HL-60 (cell line): ENCODE results near the gene KCNMA1.

Source experiments
- DNase-seq, 2 experiments: peaks; one replicate each; pipeline ENCODE4 v3.0.0-alpha.2; 2010 to 2020; ENCODE audit warnings: low read depth in 1 of 2, low spot score in 1 of 2
- H3K27ac ChIP-seq: fragments of 250-450 bp; sonication (Bioruptor Pico); replicated peaks from 2 replicates; pipeline ENCODE4 v1.5.1; 2020; ENCODE audit warnings: mild to moderate bottlenecking, moderate library complexity
- H3K27me3 ChIP-seq: fragments of 250-450 bp; sonication (Bioruptor Pico); 2 replicates; pipeline ENCODE4 v1.5.1; 2021; ENCODE audit warnings: mild to moderate bottlenecking, moderate library complexity; ENCODE audit not compliant: insufficient read depth, poor library complexity, severe bottlenecking
- H3K4me3 ChIP-seq: replicated peaks from 2 replicates; pipeline ENCODE4 v1.5.1; 2011; ENCODE audit warnings: mild to moderate bottlenecking, control low read depth, low read length; ENCODE audit not compliant: insufficient read depth
- GABPA ChIP-seq: IDR thresholded peaks from 2 replicates; pipeline ENCODE4 v1.6.1; 2012; ENCODE audit warnings: low read depth
- POLR2AphosphoS5 ChIP-seq: IDR thresholded peaks from 2 replicates; pipeline ENCODE4 v1.6.1; 2012; ENCODE audit warnings: low read depth
- SPI1 ChIP-seq: IDR thresholded peaks from 2 replicates; pipeline ENCODE4 v1.6.1; 2012; ENCODE audit warnings: low read depth, mild to moderate bottlenecking, borderline replicate concordance
- TF ChIP-seq, protein P1 (sequence below): IDR thresholded peaks from one replicate; pipeline ENCODE4 v1.5.1; 2011; ENCODE audit warnings: low read length, control low read depth, inconsistent platforms; ENCODE audit not compliant: insufficient read depth
- TF ChIP-seq, protein P2 (sequence below): IDR thresholded peaks from 2 replicates; pipeline ENCODE4 v1.6.1; 2012; ENCODE audit warnings: low read depth; ENCODE audit not compliant: insufficient replicate concordance

KCNMA1 gene

GRCh38 chr10:77505431-77506334, 131.9 kb downstream of the KCNMA1 start:
- no peak for TF ChIP-seq SPI1
- TF ChIP-seq POLR2AphosphoS5, result no peak
- TF ChIP-seq, protein P1, sequence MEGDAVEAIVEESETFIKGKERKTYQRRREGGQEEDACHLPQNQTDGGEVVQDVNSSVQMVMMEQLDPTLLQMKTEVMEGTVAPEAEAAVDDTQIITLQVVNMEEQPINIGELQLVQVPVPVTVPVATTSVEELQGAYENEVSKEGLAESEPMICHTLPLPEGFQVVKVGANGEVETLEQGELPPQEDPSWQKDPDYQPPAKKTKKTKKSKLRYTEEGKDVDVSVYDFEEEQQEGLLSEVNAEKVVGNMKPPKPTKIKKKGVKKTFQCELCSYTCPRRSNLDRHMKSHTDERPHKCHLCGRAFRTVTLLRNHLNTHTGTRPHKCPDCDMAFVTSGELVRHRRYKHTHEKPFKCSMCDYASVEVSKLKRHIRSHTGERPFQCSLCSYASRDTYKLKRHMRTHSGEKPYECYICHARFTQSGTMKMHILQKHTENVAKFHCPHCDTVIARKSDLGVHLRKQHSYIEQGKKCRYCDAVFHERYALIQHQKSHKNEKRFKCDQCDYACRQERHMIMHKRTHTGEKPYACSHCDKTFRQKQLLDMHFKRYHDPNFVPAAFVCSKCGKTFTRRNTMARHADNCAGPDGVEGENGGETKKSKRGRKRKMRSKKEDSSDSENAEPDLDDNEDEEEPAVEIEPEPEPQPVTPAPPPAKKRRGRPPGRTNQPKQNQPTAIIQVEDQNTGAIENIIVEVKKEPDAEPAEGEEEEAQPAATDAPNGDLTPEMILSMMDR, result no peak
- TF ChIP-seq GABPA, result no peak
- TF ChIP-seq, protein P2, sequence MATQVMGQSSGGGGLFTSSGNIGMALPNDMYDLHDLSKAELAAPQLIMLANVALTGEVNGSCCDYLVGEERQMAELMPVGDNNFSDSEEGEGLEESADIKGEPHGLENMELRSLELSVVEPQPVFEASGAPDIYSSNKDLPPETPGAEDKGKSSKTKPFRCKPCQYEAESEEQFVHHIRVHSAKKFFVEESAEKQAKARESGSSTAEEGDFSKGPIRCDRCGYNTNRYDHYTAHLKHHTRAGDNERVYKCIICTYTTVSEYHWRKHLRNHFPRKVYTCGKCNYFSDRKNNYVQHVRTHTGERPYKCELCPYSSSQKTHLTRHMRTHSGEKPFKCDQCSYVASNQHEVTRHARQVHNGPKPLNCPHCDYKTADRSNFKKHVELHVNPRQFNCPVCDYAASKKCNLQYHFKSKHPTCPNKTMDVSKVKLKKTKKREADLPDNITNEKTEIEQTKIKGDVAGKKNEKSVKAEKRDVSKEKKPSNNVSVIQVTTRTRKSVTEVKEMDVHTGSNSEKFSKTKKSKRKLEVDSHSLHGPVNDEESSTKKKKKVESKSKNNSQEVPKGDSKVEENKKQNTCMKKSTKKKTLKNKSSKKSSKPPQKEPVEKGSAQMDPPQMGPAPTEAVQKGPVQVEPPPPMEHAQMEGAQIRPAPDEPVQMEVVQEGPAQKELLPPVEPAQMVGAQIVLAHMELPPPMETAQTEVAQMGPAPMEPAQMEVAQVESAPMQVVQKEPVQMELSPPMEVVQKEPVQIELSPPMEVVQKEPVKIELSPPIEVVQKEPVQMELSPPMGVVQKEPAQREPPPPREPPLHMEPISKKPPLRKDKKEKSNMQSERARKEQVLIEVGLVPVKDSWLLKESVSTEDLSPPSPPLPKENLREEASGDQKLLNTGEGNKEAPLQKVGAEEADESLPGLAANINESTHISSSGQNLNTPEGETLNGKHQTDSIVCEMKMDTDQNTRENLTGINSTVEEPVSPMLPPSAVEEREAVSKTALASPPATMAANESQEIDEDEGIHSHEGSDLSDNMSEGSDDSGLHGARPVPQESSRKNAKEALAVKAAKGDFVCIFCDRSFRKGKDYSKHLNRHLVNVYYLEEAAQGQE, result no peak
- Histone ChIP-seq H3K4me3 (no peak overlapping the region), H3K27ac (no peak overlapping the region), H3K27me3 (no peaks in the 10 kb centered on the region)
- DNase-seq, result no peak

DNA sequence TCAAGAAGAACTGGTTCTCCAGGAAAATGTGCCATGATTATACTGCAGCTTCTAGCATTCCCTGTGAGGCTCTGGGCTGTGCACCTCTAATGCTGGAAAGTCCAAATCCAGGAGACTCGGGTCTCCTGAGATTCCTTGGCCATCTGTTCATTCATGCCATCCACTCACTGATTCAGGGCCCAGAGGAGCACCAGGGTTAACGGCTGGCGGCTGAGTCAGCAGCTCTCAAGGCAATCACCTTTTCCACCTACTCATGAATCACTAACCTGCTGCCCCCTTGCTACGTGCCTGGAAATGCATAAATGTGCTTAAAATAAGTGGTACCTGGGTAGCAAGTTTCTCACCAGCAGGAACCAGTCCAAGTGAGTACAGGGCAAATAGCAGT, 132.7 kb downstream of the KCNMA1 start:
- DNase-seq, result no peak
- no peak for TF ChIP-seq SPI1
- TF ChIP-seq GABPA, result no peak
- TF ChIP-seq, protein P1, result no peak
- TF ChIP-seq POLR2AphosphoS5, result no peak
- TF ChIP-seq, protein P2, result no peak
- Histone ChIP-seq H3K27me3 (no peaks in the 10 kb centered on the region), H3K27ac (no peak overlapping the region), H3K4me3 (no peak overlapping the region)

GRCh38 chr10:77504196-77504872, 133.3 kb downstream of the KCNMA1 start:
- H3K27me3 ChIP-seq, result no peaks in the 10 kb centered on the region
- no peak overlapping the region for H3K27ac ChIP-seq
- TF ChIP-seq, protein P2, result no peak
- TF ChIP-seq POLR2AphosphoS5, result no peak
- TF ChIP-seq GABPA, result no peak
- no peak for TF ChIP-seq SPI1
- TF ChIP-seq, protein P1, result no peak
- no peak for DNase-seq
- no peak overlapping the region for H3K4me3 ChIP-seq
